Adrenal gland (tissue), 12 donors: ENCODE measurements around the gene UBE2D3. TPM values are rescaled to one million over a fixed set of nuclear protein-coding genes. Genes with fewer than 3 reads are reported as not detected.

Experiments
- DNase-seq, 7 donors: peaks; one replicate each; pipeline ENCODE4 v3.0.0-alpha.2; 2019 to 2020
- H3K27ac ChIP-seq, 5 donors: fragments of 200-600 bp; sonication (generic) in 4 of 5; 1 replicate in 3 of 5; 2 replicates in 2 of 5; pipeline versions ENCODE4 v1.5.1 to v1.8.0; 2016 to 2020; ENCODE audit warnings: mild to moderate bottlenecking in 1 of 5
- H3K27me3 ChIP-seq: fragments of 200-600 bp; 2 replicates; pipeline ENCODE4 v1.8.0; 2021
- H3K36me3 ChIP-seq, 2 donors: fragments of 200-600 bp; replicated peaks in 1 of 2; 1 replicate in 1 of 2; 2 replicates in 1 of 2; pipeline versions ENCODE4 v1.5.1 to v1.8.0; 2018 to 2022
- H3K4me1 ChIP-seq, 2 donors: fragments of 200-600 bp; replicated peaks in 1 of 2; 1 replicate in 1 of 2; 2 replicates in 1 of 2; pipeline versions ENCODE4 v1.5.1 to v1.8.0; 2018 to 2021
- H3K4me3 ChIP-seq, 4 donors: fragments of 200-600 bp; sonication (generic) in 3 of 4; one replicate each; pipeline ENCODE4 v1.5.1; 2016 to 2018
- H3K9me3 ChIP-seq, 3 donors: fragments of 200-600 bp; sonication (generic) in 1 of 3; replicated peaks in 1 of 3; 1 replicate in 2 of 3; 2 replicates in 1 of 3; pipeline versions ENCODE4 v1.5.1 to v1.8.0; 2016 to 2021
- CTCF ChIP-seq, 6 experiments: fragments of 450-650 bp in 4 of 6; fragments of 200-600 bp in 2 of 6; sonication (generic) in 1 of 6; IDR thresholded peaks; 1 replicate in 5 of 6; 2 replicates in 1 of 6; pipeline versions ENCODE4 v1.5.1 to v1.8.0; 2016 to 2021; ENCODE audit warnings: antibody characterized with exemption in 6 of 6, mild to moderate bottlenecking in 2 of 6, moderate library complexity in 1 of 6
- POLR2A ChIP-seq, 2 donors: fragments of 450-650 bp; IDR thresholded peaks; one replicate each; pipeline ENCODE4 v1.6.1; 2017; ENCODE audit warnings: antibody characterized with exemption in 2 of 2, mild to moderate bottlenecking in 2 of 2, moderate library complexity in 1 of 2
- WGBS, 4 donors: extraction: QIAGEN DNeasy Blood & Tissue Kit in 2 of 4; methylation state at CpG; one replicate each; pipeline versions ENCODE4 v1.1.5 to v1.1.7; 2013 to 2017; 5-methylcytosine and 5-hydroxymethylcytosine counted together
- intact Hi-C, 2 donors: fragments of 100-400 bp; cut with DNase I; formaldehyde crosslinking; loops; one replicate each; pipeline versions ENCODE4 v1.14.1 to v1.15.0; 2022 to 2023
- polyA plus RNA-seq, 3 donors: library from polyadenylated mRNA; stranded (reverse); fragments of 200-250 nt in 2 of 3; fragments of 350-450 nt in 1 of 3; fragmentation: Illumina TruSeq in 1 of 3; extraction: RNeasy Lipid Tissue Mini Kit (QIAGEN cat#74804) in 1 of 3; gene quantifications; one replicate each; pipeline ENCODE4 v1.2.3, GENCODE V29; 2013 to 2014
- total RNA-seq, 9 donors: library from RNA; depleted of rRNA in 4 of 9; stranded (reverse); fragments of >200 nt in 4 of 9; fragments of 120-200 nt in 1 of 9; fragmentation: NEBNext Ultra II Directional in 1 of 9; extraction: Animal tissue kit (Norgen Biotek cat#: 25700) in 1 of 9; gene quantifications; one replicate each; pipeline versions ENCODE4 v1.1.0 to v1.2.4, GENCODE V29; 2013 to 2023
- donor health status: healthy with polysubstance abuse.
- donor health status: Bipolar disorder and iron deficiency.
- donor health status: DM: yes; HTN: yes; CAD: no.
- donor health status: DM: no; HTN: no; CAD: no.
- donor health status: DM: no; HTN: no; CAD: no.
- donor health status: DM: yes; HTN: yes; CAD: no.

The UBE2D3 gene
- total and polyA plus RNA-seq, 12 donors, result 178 to 709 (median 398) TPM

GRCh38 chr4:102761296-102761701, 66.1 kb downstream of the UBE2D3 start:
- Histone ChIP-seq H3K4me3 (peak overlapping the region; percentile 70 to 99 (median 90)), H3K9me3 (no peaks in the 10 kb centered on the region), H3K4me1 (peaks cover 15 to 28% of the 10 kb centered on the region in 2 donors), H3K27ac (peak overlapping the region; percentile 72 to 89 (median 84)), H3K36me3 (no peaks in the 10 kb centered on the region), H3K27me3 (no peaks in the 10 kb centered on the region)
- intact Hi-C loops, result no loop called here
- DNase-seq, result peak in 2 of 7 donors; percentile 18 to 26
- TF ChIP-seq POLR2A (IDR thresholded peaks at IDR 0.05) (no peak), CTCF (IDR thresholded peaks at IDR 0.05) (no peak)
- WGBS, 4 donors, result 1 to 3% (median 3%) methylated on average over 12 to 15 of the region's 15 CpGs

- TF ChIP-seq POLR2A (IDR thresholded peaks at IDR 0.05) (peak; percentile 13 to 88), CTCF (IDR thresholded peaks at IDR 0.05) (peak in 2 of 6 experiments; percentile 5 to 9)
- peak within 1 kb of the TSS; percentile 70 to 99 (median 90) for H3K4me3 ChIP-seq
- 0 to 1% (median 0%) methylated on average over 15 to 60 of the region's 60 CpGs for WGBS, 4 donors
- no peaks in the 10 kb centered on the region for H3K27me3 ChIP-seq
- peak; percentile 83 to 91 (median 88) for DNase-seq
- intact Hi-C loops, result no loop called here
- peaks cover 15 to 28% of the 10 kb centered on the region in 2 donors for H3K4me1 ChIP-seq
- no peaks in the 10 kb centered on the region for H3K9me3 ChIP-seq
- H3K36me3 ChIP-seq, result no peaks in the 10 kb centered on the region
- peak within 1 kb of the TSS; percentile 72 to 89 (median 84) for H3K27ac ChIP-seq
Measured at GRCh38 chr4:102760645-102761295, 66.6 kb downstream of the UBE2D3 start, which contains the start of gene MANBA. TSS of gene MANBA (minus strand) at chr4:102760968. CDS start at chr4:102760894, 74 bp downstream.

- peak overlapping the region; percentile 72 to 89 (median 84) for H3K27ac ChIP-seq
- intact Hi-C loops, result no loop called here
- no peaks in the 10 kb centered on the region for H3K9me3 ChIP-seq
- H3K36me3 ChIP-seq, result no peaks in the 10 kb centered on the region
- H3K27me3 ChIP-seq, result no peaks in the 10 kb centered on the region
- peak overlapping the region; percentile 70 to 99 (median 90) for H3K4me3 ChIP-seq
- TF ChIP-seq CTCF (IDR thresholded peaks at IDR 0.05), result no peak
- no peak for TF ChIP-seq POLR2A (IDR thresholded peaks at IDR 0.05)
- H3K4me1 ChIP-seq, result peaks cover 15 to 28% of the 10 kb centered on the region in 2 donors
- DNase-seq, result peak in 5 of 7 donors; percentile 16 to 75 (median 64)
- 3 to 5% (median 4%) methylated on average over 24 to 25 of the region's 25 CpGs for WGBS, 4 donors
Measured at GRCh38 chr4:102759831-102760644, 67.3 kb downstream of the UBE2D3 start.
